Mammary epithelial cell (primary cell): ENCODE measurements around the gene PRKCZ.

Experiments used
- EZH2 ChIP-seq: IDR thresholded peaks from 2 replicates; pipeline ENCODE4 v1.6.1; 2012; ENCODE audit warnings: low read length, inconsistent platforms, borderline replicate concordance
- TF ChIP-seq, protein P1 (sequence below), 2 donors: IDR thresholded peaks in 1 of 2; conservative IDR thresholded peaks in 1 of 2; 2 replicates each; pipeline ENCODE4 v1.5.1; 2011 to 2012; ENCODE audit warnings: inconsistent platforms in 2 of 2, low read length in 2 of 2, mild to moderate bottlenecking in 2 of 2, control low read depth in 1 of 2, low read depth in 1 of 2; ENCODE audit not compliant: insufficient read depth in 1 of 2; ENCODE audit errors: extremely low read depth in 1 of 2

DNA sequence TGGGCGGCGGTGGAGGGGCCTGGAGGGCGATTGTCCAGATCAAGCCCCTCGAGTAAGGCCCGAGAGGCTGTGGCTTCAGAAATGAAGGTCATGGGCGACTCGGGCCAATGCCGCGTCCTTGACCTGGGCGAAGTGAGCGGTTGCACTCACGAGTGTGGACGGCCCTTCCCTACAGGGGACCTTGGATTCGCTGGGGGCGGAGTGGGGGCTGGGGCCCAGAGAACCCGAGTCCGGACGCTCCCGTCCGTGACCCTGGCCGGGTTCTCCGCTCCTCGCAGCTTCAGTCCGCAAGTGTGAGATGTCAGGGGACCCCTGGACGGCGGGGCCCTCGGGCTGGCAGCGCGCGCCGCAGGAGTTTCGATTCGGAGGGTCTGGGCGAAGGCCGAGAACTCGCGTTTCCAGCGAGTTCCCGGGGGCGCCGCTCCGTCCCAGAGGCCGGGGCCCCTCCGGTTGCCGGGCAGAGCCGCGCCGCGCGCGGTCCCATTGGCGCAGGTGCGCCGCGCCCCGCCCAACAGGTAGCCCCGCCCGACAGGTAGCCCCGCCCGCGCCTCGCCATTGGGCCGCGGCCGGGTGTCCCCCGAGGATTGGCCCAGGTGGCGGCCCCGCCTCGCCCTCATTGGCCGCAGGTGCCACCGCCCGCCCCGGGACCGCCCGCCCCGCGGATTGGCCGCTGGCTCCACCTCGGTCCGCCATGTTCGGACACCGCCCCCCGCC lies at the start of gene PRKCZ:
- TF ChIP-seq, protein P1, sequence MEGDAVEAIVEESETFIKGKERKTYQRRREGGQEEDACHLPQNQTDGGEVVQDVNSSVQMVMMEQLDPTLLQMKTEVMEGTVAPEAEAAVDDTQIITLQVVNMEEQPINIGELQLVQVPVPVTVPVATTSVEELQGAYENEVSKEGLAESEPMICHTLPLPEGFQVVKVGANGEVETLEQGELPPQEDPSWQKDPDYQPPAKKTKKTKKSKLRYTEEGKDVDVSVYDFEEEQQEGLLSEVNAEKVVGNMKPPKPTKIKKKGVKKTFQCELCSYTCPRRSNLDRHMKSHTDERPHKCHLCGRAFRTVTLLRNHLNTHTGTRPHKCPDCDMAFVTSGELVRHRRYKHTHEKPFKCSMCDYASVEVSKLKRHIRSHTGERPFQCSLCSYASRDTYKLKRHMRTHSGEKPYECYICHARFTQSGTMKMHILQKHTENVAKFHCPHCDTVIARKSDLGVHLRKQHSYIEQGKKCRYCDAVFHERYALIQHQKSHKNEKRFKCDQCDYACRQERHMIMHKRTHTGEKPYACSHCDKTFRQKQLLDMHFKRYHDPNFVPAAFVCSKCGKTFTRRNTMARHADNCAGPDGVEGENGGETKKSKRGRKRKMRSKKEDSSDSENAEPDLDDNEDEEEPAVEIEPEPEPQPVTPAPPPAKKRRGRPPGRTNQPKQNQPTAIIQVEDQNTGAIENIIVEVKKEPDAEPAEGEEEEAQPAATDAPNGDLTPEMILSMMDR (conservative IDR thresholded peaks at IDR 0.05 in 1 of 2, IDR thresholded peaks at IDR 0.05 in 1 of 2; ENCODE audit: extremely low read depth in 1 of 2, insufficient read depth in 1 of 2, low read depth in 1 of 2, low read length in 2 of 2) = no peak
- no peak for TF ChIP-seq EZH2
